Measurements from ENCODE around the gene EXOC4. TPM values are rescaled to one million over a fixed set of nuclear protein-coding genes. Genes with fewer than 3 reads are reported as not detected.
A peak's percentile ranks its signal among the peaks of the same experiment; 100 is the strongest.

The EXOC4 gene
- total and polyA plus RNA-seq, 2 of the 8 experiments (the other 6 are each of a cell fraction or from before 2014, with no cell fraction given): 27.0 to 67.3 TPM

DNA sequence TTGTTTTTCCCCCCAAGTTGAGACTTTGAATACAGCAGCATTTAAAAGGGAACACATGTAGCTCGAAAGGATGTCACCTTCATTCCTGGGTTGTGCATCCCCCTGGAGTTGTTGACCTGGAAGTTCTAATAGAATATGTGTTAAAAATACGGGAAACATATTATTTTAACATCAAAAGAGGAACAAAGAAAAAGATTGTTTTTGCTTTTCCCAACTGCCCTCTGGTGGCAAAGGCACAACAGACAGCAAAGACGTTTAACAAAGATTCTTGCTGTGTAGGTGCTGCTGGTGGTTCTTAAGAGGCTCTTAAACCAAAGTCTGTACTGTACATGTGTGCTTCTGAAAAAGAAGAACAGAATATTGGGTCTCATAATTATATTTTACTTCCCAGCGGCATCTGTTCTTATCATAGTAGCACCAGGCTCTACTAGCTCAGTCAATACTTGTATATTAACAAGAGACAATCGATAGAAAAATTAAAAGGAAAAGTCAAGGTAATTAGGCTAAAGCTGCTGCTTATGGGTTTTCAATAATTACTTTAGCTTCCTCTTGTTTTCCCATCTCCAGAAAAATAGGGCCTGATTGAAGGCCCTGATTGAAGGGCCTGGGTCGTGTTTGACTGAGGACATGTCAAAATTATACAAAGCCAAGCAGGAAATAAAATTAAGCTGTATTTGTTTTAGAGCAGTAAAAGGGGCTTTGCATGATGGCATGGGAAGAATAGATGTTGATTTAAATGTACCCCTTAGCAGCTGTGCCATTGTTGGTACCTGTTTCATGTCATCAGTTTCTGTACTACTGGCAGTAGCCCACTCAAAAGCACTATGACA is 490.0 kb downstream of the EXOC4 start (continued):
- TF ChIP-seq CBX8 (IDR thresholded peaks at IDR 0.05; ENCODE audit: borderline replicate concordance, low read depth, low read length): no peak
- TF ChIP-seq, protein P1, sequence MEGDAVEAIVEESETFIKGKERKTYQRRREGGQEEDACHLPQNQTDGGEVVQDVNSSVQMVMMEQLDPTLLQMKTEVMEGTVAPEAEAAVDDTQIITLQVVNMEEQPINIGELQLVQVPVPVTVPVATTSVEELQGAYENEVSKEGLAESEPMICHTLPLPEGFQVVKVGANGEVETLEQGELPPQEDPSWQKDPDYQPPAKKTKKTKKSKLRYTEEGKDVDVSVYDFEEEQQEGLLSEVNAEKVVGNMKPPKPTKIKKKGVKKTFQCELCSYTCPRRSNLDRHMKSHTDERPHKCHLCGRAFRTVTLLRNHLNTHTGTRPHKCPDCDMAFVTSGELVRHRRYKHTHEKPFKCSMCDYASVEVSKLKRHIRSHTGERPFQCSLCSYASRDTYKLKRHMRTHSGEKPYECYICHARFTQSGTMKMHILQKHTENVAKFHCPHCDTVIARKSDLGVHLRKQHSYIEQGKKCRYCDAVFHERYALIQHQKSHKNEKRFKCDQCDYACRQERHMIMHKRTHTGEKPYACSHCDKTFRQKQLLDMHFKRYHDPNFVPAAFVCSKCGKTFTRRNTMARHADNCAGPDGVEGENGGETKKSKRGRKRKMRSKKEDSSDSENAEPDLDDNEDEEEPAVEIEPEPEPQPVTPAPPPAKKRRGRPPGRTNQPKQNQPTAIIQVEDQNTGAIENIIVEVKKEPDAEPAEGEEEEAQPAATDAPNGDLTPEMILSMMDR (IDR thresholded peaks at IDR 0.05; ENCODE audit: control extremely low read depth in 1 of 3, insufficient read depth in 1 of 3, low read depth in 1 of 3, low read length in 3 of 3): peak in 2 of 3 experiments; percentile 41 to 53; a peak in 3 of 4 replicates
